HS-5 (cell line): ENCODE measurements around the gene IL1RN.
"Not testable (repeated sequence)": the region's sequence is repeated elsewhere in the genome, so short reads cannot be mapped to it uniquely, and the experiment has no call there.

Experiments used
- DNase-seq: peaks from one replicate; pipeline ENCODE4 v3.0.0-alpha.2; 2012; ENCODE audit warnings: low read depth

Gene IL1RN, protein sequence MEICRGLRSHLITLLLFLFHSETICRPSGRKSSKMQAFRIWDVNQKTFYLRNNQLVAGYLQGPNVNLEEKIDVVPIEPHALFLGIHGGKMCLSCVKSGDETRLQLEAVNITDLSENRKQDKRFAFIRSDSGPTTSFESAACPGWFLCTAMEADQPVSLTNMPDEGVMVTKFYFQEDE

DNA sequence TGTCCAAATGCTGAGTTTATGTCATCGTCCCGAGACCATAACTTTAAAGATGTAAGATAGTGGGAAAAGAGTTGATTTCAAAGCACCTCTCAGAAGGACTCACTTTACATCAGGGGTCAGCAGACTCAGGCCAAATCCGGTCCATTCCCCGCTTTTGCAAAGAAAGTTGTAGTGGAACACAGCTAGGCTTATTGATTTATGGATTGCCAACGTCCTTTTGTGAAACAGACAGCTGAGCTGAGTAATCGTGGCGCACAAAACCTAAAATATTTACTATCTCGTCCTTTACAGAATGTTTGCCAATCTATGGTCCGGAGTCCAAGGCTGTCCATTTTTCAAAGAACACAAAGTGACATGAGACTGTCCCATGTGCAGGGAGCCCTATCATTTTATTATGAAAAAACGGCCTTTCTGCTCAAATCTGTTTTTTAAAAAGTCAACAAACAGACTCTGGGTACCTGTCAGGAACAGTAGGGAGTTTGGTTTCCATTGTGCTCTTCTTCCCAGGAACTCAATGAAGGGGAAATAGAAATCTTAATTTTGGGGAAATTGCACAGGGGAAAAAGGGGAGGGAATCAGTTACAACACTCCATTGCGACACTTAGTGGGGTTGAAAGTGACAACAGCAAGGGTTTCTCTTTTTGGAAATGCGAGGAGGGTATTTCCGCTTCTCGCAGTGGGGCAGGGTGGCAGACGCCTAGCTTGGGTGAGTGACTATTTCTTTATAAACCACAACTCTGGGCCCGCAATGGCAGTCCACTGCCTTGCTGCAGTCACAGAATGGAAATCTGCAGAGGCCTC is at the start of gene IL1RN:
IL1RN (plus strand) TSS at position 754 of the 801 bp plus-strand sequence; CDS start at position 781, 27 bp downstream.
- DNase-seq, result no peak

DNA sequence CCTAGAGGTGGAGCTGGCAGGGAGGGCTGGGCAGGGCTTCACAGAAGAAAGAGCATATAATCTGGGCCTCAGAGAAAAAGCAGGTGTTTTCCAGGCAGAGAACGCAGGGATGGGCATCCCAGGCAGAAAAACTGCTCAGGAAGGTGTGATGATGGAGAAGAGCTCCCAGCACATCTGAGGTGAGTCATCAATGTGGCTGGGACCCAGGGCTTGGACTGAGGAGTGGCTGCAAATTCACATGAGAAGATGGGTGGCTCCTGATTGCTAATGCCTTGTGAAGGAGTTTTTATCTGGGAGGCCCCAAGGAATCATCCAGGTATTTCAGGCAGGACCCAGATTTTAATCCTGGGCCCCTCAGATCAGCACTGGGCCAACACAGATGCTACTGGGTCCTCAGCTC is 49.5 kb upstream of the IL1RN start:
- DNase-seq, result no peak

DNA sequence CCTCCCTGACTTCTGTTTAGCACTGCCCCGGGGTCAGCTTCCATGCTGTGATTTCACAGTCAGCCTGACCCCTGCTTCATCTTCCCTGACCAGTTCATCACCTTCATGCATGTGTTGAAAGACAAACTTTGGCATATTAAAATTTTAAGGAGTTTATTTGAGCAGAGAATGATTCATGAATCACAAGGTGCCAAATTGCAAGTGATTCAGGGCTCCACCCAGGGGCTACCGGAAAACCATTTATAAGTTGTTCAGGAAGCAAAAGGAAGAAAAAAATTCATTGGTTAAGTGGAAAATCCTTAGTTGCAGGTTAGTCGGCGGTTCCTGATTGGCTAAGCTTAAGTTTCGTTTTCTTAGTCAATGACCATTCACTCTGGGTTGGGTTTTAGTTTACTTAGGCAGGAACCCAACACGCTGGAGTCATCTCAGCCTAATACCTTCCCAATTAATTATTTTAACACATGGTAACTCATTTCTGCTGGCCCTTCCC is 49.0 kb upstream of the IL1RN start:
- DNase-seq, result no peak

DNA sequence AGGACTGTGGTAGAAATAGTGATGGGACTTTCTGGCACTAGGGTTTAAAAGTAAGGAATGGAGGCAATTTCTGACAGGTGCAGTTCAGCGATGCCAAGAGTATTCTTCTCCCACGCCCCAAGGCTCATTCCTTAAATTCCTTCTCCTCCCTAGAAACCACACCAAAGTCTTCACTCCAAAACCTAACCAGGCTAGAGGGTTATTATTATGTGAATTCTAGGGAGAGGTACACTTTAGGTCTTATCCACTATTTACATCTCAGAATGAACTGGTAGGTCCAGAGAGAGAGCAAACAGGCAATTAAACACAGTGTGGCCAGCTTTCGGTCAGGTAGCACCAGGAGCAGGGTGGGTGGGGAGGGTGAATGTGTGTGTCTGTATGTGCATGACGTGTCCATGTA is 48.3 kb upstream of the IL1RN start:
- no peak for DNase-seq

DNA sequence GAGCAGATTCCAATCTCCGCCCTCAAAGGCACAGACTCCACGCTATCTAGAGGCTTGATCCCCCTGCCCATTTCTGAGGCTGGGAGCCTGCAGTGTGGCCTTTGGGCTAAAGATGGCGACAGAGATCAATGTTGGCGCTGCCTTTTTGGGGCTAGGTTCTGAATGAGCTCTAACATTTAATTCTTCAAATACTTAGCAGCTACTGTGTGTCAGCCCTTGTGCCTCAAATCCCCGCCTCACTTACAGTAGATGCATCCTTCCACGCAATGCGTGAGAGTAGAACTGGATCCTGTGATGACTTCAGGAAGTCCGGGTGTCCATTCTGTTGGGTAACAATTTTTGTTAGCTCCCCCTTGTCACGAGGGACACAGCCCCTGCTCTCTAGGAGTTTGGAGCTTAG is 47.3 kb upstream of the IL1RN start:
- no peak for DNase-seq

DNA sequence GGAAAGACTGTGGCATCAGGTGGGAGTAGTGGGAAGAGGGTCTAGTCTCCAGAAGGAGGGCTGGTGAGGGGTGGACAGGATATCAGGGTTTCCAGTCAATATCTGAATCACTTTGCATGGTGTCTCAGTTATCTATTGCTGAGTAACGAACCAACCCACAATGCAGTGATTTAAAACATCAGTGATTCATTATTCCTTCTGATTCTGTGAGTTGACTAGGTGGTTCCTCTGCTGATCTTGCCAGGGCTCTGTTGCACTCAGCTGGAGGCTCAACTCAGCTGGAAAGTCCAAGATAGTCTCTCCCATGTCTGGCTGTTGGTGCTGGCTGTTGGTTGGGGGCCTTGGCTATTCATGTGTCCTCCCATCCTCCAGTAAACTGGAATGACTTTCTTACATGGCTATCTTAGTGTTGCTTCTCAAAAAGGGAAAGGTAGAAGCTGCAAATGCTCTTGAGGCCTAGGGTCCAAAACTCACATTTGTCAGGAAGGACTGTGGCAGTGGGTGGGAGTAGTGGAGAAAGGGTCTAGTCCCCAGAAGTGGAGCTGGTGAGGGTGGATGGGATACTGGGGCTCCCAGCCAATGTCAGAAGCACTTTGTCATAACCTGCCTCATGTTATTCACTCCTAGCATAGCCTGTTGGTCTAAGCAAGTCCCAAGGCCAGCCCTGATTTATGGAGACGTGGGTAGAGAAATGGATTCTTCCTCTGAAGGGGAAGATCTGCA is 45.7 kb upstream of the IL1RN start:
- no peak for DNase-seq

DNA sequence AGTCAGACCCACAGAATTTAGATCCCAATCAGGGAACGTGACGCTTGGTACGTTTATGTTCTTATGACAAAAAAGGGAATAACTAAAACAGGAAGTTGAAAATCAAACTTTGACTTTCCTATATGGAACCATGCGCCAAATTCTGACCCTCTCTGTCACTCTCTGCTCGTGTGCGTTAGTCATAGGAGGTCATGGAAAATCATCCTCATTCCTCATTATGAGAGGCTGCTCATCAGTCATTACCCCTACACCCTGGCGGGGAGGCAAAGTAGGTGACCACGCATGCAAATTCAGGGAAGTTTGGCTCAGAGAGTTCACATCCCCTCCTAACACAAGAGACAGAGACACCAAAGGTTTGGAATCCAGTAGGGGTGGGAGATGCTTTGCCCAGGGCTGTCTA is 44.1 kb upstream of the IL1RN start:
- no peak for DNase-seq

DNA sequence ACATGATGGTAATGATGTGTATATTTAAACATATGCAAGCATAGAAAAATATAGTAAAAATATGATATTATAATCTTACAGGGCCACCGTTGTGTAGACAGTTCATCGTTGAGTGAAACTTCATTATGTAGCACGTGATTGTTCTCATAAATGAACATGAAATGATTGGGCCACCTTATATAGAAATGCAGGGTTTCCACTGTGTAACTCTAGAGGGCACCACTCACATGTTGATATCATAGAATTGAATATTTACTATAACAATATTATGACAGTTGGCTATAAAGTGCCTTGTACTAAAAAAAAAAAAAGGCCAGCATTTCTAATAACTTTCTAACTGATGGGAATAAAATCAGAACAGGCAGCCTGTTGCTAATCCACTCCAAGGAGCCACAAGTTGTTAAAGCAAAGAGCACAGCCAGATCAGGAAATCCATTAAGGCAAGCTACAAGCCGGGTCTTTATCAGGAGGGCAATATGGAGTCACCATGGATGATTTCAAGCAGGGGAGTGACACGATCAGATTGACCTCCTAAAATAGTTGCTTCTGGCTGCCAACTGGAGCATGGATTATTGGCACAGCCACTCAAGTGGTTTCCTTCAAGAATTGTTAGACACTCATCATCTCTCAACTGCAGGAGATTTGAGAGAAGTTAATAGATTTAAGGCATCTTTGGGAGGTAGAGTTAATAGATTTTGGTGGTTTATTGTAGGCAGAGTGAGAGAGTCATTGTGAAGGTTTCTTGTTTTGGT is 43.0 kb upstream of the IL1RN start:
- DNase-seq, result no peak

DNA sequence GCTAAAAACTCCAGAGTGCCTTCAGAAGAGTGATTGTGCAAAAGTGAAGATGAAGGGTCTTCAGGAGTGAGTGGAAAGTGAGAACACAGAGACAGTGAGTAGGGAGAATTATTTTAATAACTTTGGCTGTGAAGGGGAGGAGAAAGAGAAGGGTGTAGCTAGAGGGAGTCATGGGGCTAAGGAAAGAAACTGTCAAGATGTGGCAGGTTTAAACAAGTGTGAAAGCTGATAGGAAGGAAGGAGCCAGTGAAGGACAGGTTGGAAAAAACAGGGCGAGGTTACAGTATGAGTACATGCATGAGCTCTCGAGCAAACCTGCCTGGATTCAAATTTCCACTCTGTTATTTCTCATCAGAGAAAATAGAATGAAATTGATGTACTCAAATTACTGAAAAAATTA is 41.9 kb upstream of the IL1RN start:
- DNase-seq, result no peak

DNA sequence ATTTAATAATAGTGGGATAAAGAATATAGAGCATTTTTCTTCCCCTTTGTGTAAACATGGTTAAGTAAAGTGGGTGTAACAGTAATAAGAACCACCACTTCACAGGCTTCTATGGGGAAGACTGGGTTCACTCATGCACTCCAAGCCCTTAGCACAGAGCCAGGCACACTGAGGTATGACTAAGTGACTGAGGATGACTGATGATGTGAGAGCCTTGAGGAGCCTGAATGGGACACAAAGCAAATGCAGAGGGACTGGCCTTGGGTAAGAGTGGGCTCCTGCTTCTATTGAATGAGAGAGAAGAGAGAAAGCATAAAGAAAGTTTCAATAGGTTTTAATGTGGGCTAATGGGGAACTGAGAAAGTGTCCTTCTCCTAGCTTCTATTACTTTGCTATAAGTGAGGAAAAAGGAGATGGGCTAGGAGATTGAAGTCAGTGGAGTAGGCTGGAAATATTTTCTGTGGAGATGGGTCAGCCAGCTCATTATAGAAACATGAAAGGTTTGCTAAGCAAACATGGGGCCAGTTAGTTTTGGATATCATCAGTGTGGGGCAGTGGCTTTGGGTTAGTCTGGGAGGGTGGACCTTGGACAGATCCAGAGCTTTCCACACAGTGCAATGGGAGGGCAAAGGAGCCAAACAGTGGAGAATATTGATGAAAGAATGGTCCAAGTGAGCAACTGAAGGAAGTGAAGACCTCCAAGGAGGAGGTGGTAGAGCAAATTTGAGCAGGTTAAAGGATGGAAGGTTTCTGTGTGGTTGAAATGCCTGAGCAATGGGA is 39.0 kb upstream of the IL1RN start:
- no peak for DNase-seq

DNA sequence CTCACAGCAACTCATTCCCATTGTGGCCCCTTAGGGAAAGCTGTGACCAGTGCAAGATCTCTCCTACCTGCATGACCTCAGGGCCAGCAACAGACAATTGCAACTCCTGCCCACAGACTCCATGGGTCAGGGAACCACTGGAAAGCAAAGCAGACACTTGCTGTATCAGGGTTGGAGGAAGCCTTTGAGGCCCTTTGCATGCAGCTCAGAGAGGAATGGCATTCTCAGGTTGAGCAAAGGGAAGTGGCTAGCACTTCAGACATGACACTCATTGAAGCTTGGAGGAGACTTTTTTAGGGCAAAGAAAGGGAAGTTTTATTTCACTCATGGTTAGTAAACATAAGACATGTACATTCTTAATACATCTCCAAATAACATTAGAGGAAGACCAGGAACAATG is 37.5 kb upstream of the IL1RN start:
- DNase-seq, result no peak

DNA sequence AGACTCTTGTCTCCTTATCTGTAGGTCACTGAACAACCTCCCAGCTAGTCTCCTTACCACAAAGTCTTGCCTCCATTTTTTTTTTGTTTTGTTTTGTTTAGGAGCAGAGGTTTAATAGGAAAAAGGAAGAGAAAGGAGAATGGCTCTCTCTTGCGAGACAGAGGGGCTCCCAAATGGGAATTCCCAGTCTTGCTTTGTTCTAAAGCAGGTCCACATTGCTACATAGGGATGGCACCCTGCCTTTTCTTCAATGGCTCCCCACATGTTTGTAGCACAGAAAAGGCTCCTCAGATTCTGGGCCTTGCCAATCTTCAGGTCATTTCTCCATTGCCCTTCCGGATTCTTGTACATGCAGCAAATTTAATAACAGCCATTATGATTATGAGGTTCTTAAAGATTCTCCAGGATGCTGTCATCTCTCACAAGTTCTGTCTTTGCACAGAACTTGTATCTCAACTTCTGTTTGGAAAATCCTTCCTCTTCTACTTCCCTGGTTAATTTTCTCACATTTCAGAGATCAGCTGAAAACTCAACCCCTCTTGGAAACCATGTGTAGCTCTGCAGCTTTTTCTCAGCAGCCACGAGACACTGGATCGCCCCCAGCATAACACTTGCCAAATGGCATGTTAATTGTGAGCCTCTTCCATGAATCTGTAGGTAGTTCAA is 36.0 kb upstream of the IL1RN start:
- DNase-seq, result no peak

DNA sequence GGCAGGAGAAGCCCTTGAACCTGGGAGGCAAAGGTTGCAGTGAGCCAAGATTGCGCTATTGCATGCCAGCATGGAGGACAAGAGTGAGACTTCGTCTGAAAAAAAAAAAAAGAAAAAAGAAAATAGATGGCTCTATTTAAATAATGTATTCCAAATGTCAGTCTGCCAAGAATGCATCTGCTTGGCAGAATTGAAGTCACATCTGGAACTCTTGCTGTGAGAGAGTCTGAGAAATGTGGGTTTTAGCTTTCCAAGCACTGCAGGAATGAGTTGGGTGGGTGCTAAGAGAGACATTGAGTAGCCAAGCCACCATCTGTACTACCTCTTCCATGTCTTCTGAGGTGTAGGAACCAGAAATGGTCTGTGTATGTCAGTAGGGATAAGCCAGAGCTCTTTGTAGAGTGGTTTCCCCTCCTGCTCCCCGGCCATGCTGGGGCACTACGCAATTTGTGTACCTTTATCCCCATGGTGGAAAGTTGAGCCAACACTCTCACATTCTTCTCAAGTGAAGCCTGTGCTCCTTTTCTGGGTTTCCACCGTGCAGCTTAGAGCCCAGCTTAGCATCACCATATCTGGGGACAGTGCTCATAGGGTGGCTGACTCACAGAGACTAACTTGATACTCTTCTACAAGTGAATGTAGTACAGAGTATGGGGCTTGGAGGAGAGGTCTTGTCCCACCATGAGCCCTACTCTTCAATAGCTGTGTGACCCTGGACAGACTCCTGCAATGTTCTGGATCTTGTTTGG is 34.4 kb upstream of the IL1RN start:
- no peak for DNase-seq

DNA sequence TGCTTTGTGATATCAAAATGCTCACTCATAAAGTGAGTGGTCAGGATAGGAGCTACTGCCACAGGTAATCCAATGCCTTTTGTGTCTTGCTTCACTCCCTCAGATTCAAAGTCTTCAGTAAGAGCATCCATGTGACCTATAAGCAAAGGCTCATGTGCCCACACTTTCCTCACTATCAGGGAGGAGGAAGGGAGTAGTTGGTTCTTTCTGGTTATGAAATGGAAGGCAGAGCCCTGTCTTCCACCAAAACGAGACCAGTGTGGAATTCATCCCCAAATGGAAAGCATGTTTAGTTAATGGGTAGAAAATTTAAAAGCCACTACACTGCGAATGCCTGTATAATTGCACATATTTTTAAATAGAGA is 33.8 kb upstream of the IL1RN start:
- no peak for DNase-seq

DNA sequence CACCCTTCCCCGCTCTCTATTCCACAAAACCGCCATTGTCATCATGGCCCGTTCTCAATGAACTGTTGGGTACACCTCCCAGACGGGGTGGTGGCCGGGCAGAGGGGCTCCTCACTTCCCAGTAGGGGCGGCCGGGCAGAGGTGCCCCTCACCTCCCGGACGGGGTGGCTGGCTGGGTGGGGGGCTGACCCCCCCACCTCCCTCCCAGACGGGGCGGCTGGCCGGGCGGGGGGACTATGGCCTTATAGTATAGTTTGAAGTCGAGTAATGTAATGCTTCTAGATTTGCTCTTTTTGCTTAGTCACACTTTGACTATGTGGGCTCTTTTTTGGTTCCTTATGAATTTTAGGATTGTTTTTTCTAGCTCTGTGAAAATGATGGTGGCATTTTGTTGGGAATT is 31.1 kb upstream of the IL1RN start:
- DNase-seq, result not testable (repeated sequence)

DNA sequence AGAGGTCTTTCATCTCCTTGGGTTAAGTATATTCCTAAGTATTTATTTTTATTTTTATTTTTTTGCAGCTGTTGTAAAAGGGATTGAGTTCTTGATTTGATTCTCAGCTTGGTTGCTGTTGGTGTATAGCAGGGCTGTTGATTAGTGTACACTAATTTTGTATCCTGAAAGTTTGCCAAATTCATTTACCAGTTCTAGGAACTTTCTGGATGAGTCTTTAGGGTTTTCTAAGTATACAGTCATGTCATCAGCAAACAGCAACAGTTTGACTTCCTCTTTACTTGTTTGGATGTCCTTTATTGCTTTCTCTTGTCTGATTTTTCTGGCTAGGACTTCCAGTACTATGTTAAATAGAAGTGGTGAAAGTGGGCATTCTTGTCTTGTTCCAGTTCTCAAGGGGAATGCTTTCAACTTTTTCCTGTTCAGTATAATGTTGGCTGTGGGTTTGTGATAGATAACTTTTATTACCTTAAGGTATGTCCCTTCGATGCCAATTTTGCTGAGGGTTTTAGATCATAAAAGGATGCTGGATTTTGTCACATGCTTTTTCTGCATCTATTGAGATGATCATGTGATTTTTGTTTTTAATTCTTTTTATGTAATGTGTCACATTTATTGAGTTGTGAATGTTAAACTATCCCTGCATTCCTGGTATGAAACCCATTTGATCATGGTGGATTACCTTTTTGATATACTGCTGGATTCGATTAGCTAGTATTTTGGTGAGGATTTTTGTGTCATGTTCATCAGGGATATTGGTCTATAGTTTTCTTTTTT is 30.4 kb upstream of the IL1RN start:
- not testable (repeated sequence) for DNase-seq

DNA sequence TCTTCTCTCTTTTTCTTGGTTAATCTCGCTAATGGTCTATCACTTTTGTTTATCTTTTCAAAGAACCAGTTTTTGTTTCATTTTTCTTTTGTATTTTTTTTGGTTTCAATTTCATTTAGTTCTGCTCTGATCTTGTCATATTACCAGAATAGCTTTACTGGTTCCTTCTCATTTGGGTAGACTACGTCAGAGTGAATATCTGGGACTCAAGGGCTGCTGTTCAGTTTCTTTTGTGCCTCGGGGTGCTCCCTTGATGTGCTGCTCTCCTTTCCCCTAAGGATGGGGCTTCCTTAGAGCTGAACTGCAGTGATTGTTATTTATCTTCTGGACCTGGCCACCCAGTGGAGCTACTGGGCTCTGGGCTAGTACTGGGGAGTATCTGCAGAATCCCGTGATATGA is 29.4 kb upstream of the IL1RN start:
- DNase-seq, result no peak

DNA sequence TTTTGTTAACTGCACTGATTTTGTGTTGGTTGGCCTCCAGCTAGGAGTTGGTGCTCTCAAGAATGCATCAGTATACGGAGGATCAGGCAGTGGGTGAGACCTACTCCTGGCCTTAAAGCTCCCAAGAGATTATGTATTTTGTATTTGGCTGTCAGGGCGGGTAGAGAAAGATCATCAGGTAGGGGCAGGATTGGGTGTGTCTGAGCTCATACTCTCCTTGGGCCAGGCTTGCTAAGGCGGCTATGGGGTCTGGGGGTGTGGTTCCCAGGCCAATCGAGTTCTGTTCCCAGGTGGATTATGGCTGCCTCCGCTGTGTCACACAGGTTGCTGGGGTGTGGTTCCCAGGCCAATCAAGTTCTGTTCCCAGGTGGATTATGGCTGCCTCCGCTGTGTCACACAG is 28.9 kb upstream of the IL1RN start:
- no peak for DNase-seq

DNA sequence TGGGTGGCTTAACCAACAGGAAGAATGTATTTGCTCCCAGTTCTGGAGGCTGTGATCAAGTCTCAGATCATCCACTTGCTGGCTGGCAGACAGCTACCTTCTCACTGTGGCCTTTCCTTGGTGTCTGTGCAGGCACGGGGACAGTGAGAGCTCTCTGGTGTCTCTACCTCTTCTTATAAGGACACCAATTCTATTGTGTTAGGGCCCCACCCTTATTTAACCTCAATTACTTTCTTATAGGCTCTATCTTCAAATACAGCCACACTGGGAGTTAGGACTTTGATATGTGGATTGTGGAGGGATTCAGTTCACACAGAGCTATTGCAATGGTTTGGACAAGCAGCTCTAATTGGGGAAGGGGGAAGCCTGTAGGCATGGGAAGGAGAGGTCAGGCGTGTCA is 25.3 kb upstream of the IL1RN start:
- DNase-seq, result no peak

DNA sequence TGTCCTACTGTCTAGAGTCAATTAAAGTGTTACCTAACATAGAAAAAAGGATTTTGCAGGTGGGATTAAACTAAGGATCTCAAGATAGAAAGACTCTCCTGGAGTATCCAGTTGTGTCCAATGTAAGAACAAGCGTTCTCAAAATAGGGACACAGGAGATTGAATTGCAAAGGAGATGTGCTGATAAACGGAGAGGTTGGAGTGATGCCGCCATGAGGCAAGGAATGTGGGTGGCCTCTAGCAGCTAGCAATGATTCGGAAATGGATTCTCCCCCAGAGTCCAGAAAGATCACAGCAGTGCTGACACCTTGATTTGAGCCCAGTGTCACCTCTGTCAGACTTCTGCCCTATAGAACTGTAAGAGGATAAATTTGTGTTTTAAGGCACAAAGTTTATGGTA is 24.1 kb upstream of the IL1RN start:
- DNase-seq, result no peak
